Pancreas (tissue), 10 donors: Measurements from ENCODE around the gene MYOG. TPM values are rescaled to one million over a fixed set of nuclear protein-coding genes. Genes with fewer than 3 reads are reported as not detected.

Source experiments
- ATAC-seq, 4 donors: fragments of 200-7000 bp; cut with Tn5 transposase; one replicate each; pipeline versions ENCODE4 v1.8.0 to v1.9.1; 2020; ENCODE audit warnings: mild to moderate bottlenecking in 4 of 4, moderate library complexity in 4 of 4
- DNase-seq, 6 donors: peaks; one replicate each; pipeline ENCODE4 v3.0.0-alpha.2; 2020
- FAIRE-seq: peaks from 2 replicates; lab custom pipeline; 2012; peaks lifted over from hg19 to GRCh38; lab: Jason Lieb, UNC
- H3K27ac ChIP-seq, 4 donors: fragments of 200-600 bp; sonication (generic); 1 replicate in 3 of 4; 2 replicates in 1 of 4; pipeline versions ENCODE4 v1.5.0 to v1.8.0; 2020
- H3K27me3 ChIP-seq, 4 donors: fragments of 200-600 bp; one replicate each; pipeline ENCODE4 v1.8.0; 2021
- H3K36me3 ChIP-seq, 3 donors: fragments of 200-600 bp; sonication (generic) in 1 of 3; one replicate each; pipeline versions ENCODE4 v1.5.0 to v1.8.0; 2020 to 2021
- H3K4me1 ChIP-seq, 3 donors: fragments of 200-600 bp; one replicate each; pipeline ENCODE4 v1.8.0; 2021
- H3K4me3 ChIP-seq, 4 donors: fragments of 200-600 bp; sonication (generic) in 2 of 4; one replicate each; pipeline versions ENCODE4 v1.5.0 to v1.8.0; 2020 to 2021
- H3K9me3 ChIP-seq, 4 donors: fragments of 200-600 bp; one replicate each; pipeline ENCODE4 v1.8.0; 2021
- CTCF ChIP-seq, 4 donors: fragments of 200-600 bp; sonication (generic) in 3 of 4; IDR thresholded peaks; one replicate each; pipeline versions ENCODE4 v1.5.0 to v1.8.0; 2021; ENCODE audit warnings: antibody characterized with exemption in 4 of 4
- whole genome bisulfite sequencing, 2 donors: extraction: QIAGEN DNeasy Blood & Tissue Kit; methylation state at CpG; one replicate each; pipeline ENCODE4 v1.1.7; 2013; 5-methylcytosine and 5-hydroxymethylcytosine counted together
- intact Hi-C, 3 donors: fragments of 100-400 bp; cut with DNase I; formaldehyde crosslinking; loops; one replicate each; pipeline versions ENCODE4 v1.11.1 to v1.14.2; 2022
- polyA plus RNA-seq, 2 donors: library from polyadenylated mRNA; stranded (reverse); fragments of 200-250 nt; gene quantifications; one replicate each; pipeline ENCODE4 v1.2.3, GENCODE V29; 2013
- total RNA-seq, 6 donors: library from RNA; stranded (reverse); fragmentation: NEBNext Ultra II Directional in 4 of 6; extraction: Animal tissue kit (Norgen Biotek cat#: 25700) in 4 of 6; gene quantifications; one replicate each; pipeline versions ENCODE4 v1.2.1 to v1.2.4, GENCODE V29; 2021 to 2023
- donor health status: healthy with polysubstance abuse.
- donor health status: DM: no; HTN: no; CAD: no; lungs with moderate emphysema.
- donor health status: DM: no; HTN: no; CAD: no.
- donor health status: control.
- donor health status: control.
- donor health status: Bipolar disorder and iron deficiency.
- donor health status: DM: yes; HTN: yes; CAD: no.
- donor health status: DM: no; HTN: no; CAD: no.
- donor health status: DM: no; HTN: no; CAD: no.
- donor health status: DM: yes; HTN: yes; CAD: no.

The MYOG gene
- total and polyA plus RNA-seq, 8 donors: 0.07 TPM; not detected in 7

- peaks cover 0 to 7% (median 0%) of the 10 kb centered on the region in 3 donors for H3K4me1 ChIP-seq
These were observed 20.6 kb downstream of the MYOG start for GRCh38 chr1:203065191-203065590.

GRCh38 chr1:203063287-203063686, 22.5 kb downstream of the MYOG start:
- FAIRE-seq (no peak), DNase-seq (no peak), ATAC-seq (no peak)
- Histone ChIP-seq H3K27ac (no peak overlapping the region), H3K9me3 (no peaks in the 10 kb centered on the region), H3K4me3 (no peak overlapping the region), H3K27me3 (no peaks in the 10 kb centered on the region), H3K4me1 (no peaks in the 10 kb centered on the region), H3K36me3 (no peaks in the 10 kb centered on the region)
- intact Hi-C loops: no loop called here
- 76 to 85% methylated on average over 8 of the region's 8 CpGs for WGBS, 2 donors
- no peak for TF ChIP-seq CTCF (IDR thresholded peaks at IDR 0.05)

More at GRCh38 chr1:203065191-203065590, 20.6 kb downstream of the MYOG start:
- Histone ChIP-seq H3K4me3 (no peak overlapping the region), H3K36me3 (no peaks in the 10 kb centered on the region), H3K27me3 (no peaks in the 10 kb centered on the region), H3K9me3 (no peaks in the 10 kb centered on the region), H3K27ac (no peak overlapping the region)
- WGBS, 2 donors: 64 to 65% methylated on average over 7 of the region's 7 CpGs
- FAIRE-seq: no peak
- TF ChIP-seq CTCF (IDR thresholded peaks at IDR 0.05): no peak
- intact Hi-C loops: no loop called here
- no peak for DNase-seq
- ATAC-seq: no peak

GRCh38 chr1:203060115-203060514, 25.7 kb downstream of the MYOG start:
- H3K9me3 ChIP-seq: no peaks in the 10 kb centered on the region
- FAIRE-seq: no peak
- DNase-seq: peak in 1 of 6 donors; percentile 28
- H3K4me1 ChIP-seq: no peaks in the 10 kb centered on the region
- H3K27ac ChIP-seq: no peak overlapping the region
- intact Hi-C loops: no loop called here
- no peak overlapping the region for H3K4me3 ChIP-seq
- ATAC-seq: no peak
- no peak for TF ChIP-seq CTCF (IDR thresholded peaks at IDR 0.05)
- H3K27me3 ChIP-seq: no peaks in the 10 kb centered on the region
- no peaks in the 10 kb centered on the region for H3K36me3 ChIP-seq
- WGBS, 2 donors: 84 to 88% methylated on average over 11 of the region's 11 CpGs

- Histone ChIP-seq H3K27me3 (no peaks in the 10 kb centered on the region), H3K4me1 (no peaks in the 10 kb centered on the region), H3K9me3 (no peaks in the 10 kb centered on the region), H3K4me3 (no peak overlapping the region), H3K27ac (no peak overlapping the region), H3K36me3 (no peaks in the 10 kb centered on the region)
- DNase-seq (no peak), FAIRE-seq (no peak), ATAC-seq (peak in 1 of 4 donors; percentile 54)
- WGBS, 2 donors: 78 to 85% methylated on average over 2 of the region's 2 CpGs
- no peak for TF ChIP-seq CTCF (IDR thresholded peaks at IDR 0.05)
- intact Hi-C loops: no loop called here
These were observed 26.3 kb downstream of the MYOG start for GRCh38 chr1:203059485-203059884.

- FAIRE-seq (no peak), DNase-seq (no peak), ATAC-seq (peak in 1 of 4 donors; percentile 70)
- Histone ChIP-seq H3K4me1 (no peaks in the 10 kb centered on the region), H3K9me3 (no peaks in the 10 kb centered on the region), H3K4me3 (no peak overlapping the region), H3K27ac (no peak overlapping the region), H3K36me3 (no peaks in the 10 kb centered on the region), H3K27me3 (no peaks in the 10 kb centered on the region)
- WGBS, 2 donors: 36 to 41% methylated on average over 1 of the region's 1 CpG
- intact Hi-C loops: no loop called here
- TF ChIP-seq CTCF (IDR thresholded peaks at IDR 0.05): no peak
These were observed 27.2 kb downstream of the MYOG start for GRCh38 chr1:203058676-203058935.
